ENCODE measurements around the gene KLHL29. TPM values are rescaled to one million over a fixed set of nuclear protein-coding genes. Genes with fewer than 3 reads are reported as not detected.

Gene KLHL29
- total and polyA plus RNA-seq, 10 of the 15 experiments (the other 5 are each of a cell fraction or from before 2014, with no cell fraction given) = 1.4 to 19.5 (median 6.1) TPM

DNA sequence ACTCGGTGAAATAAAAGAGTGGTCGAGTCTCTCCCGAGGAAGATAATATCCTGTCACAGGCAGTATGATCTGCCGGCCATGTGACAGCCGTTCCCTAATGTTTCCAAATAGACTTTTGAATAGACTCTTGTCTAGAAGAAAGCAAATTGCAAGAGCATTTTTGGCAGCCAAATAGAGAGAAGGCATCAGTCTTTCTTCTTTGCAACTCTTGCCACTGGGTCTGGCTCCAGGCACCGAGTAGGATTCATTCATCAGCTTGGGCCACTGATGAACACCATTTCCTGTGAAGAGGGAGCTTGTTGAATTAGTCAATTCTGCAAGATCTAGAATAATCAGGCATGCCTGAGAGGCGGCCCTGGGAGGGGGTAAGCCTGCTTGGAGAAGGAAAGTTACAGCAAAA lies 165.6 kb downstream of the KLHL29 start:
- intact Hi-C loops (cut with micrococcal nuclease; ENCODE audit: unreplicated experiment) = no loop called here
- Histone ChIP-seq H3K4me2 (ENCODE audit: control insufficient read depth, insufficient read depth) (no peak overlapping the region), H3K9me3 (replicated peaks; ENCODE audit: control insufficient read depth, insufficient read depth, low read length) (no peaks in the 10 kb centered on the region), H3K4me3 (no peak overlapping the region), H4K20me1 (ENCODE audit: control insufficient read depth, insufficient read depth) (no peaks in the 10 kb centered on the region), H3K36me3 (ENCODE audit: control insufficient read depth in 2 of 2, insufficient read depth in 2 of 2, low read length in 1 of 2) (peaks cover 0 to 5% of the 10 kb centered on the region in 2 experiments; a peak in 3 of 4 replicates), H3K4me1 (ENCODE audit: control insufficient read depth, insufficient read depth, low read length) (no peaks in the 10 kb centered on the region), H3K79me2 (ENCODE audit: control insufficient read depth, insufficient read depth, low read length) (no peaks in the 10 kb centered on the region), H2AFZ (ENCODE audit: control insufficient read depth, low read depth, low read length) (no peak overlapping the region), H3K27ac (ENCODE audit: control insufficient read depth, insufficient read depth) (no peak overlapping the region), H3K9ac (ENCODE audit: control insufficient read depth, insufficient read depth, low read length) (no peak overlapping the region), H3K27me3 (replicated peaks in 1 of 2; ENCODE audit: control insufficient read depth in 2 of 2, insufficient read depth in 2 of 2, low read length in 1 of 2) (no peaks in the 10 kb centered on the region)
- WGBS (ENCODE audit: insufficient coverage, insufficient replicate concordance, low lambda C conversion rate, missing lambda C conversion rate) = 51% methylated on average over 7 of the region's 7 CpGs
- in situ Hi-C loops (cut with MboI) = no loop called here
- DNase-seq (ENCODE audit: low read depth, low spot score) (no peak), ATAC-seq (no peak), FAIRE-seq (no peak)
- ChIA-PET SMC1A (ENCODE audit: uncharacterized antibody, unreplicated experiment) (no interaction called here), CTCF (no interaction called here), RAD21 (ENCODE audit: unreplicated experiment) (no interaction called here), POLR2A (no interaction called here)
- BruUV-seq (replicated peaks) = no TSS peak
- no peak for TF ChIP-seq DPF2 (IDR thresholded peaks at IDR 0.05)
- TF ChIP-seq, protein P1, sequence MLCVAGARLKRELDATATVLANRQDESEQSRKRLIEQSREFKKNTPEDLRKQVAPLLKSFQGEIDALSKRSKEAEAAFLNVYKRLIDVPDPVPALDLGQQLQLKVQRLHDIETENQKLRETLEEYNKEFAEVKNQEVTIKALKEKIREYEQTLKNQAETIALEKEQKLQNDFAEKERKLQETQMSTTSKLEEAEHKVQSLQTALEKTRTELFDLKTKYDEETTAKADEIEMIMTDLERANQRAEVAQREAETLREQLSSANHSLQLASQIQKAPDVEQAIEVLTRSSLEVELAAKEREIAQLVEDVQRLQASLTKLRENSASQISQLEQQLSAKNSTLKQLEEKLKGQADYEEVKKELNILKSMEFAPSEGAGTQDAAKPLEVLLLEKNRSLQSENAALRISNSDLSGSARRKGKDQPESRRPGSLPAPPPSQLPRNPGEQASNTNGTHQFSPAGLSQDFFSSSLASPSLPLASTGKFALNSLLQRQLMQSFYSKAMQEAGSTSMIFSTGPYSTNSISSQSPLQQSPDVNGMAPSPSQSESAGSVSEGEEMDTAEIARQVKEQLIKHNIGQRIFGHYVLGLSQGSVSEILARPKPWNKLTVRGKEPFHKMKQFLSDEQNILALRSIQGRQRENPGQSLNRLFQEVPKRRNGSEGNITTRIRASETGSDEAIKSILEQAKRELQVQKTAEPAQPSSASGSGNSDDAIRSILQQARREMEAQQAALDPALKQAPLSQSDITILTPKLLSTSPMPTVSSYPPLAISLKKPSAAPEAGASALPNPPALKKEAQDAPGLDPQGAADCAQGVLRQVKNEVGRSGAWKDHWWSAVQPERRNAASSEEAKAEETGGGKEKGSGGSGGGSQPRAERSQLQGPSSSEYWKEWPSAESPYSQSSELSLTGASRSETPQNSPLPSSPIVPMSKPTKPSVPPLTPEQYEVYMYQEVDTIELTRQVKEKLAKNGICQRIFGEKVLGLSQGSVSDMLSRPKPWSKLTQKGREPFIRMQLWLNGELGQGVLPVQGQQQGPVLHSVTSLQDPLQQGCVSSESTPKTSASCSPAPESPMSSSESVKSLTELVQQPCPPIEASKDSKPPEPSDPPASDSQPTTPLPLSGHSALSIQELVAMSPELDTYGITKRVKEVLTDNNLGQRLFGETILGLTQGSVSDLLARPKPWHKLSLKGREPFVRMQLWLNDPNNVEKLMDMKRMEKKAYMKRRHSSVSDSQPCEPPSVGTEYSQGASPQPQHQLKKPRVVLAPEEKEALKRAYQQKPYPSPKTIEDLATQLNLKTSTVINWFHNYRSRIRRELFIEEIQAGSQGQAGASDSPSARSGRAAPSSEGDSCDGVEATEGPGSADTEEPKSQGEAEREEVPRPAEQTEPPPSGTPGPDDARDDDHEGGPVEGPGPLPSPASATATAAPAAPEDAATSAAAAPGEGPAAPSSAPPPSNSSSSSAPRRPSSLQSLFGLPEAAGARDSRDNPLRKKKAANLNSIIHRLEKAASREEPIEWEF (IDR thresholded peaks at IDR 0.05; ENCODE audit: insufficient replicate concordance, low read depth, low read length) = no peak
- TF ChIP-seq, protein P2, sequence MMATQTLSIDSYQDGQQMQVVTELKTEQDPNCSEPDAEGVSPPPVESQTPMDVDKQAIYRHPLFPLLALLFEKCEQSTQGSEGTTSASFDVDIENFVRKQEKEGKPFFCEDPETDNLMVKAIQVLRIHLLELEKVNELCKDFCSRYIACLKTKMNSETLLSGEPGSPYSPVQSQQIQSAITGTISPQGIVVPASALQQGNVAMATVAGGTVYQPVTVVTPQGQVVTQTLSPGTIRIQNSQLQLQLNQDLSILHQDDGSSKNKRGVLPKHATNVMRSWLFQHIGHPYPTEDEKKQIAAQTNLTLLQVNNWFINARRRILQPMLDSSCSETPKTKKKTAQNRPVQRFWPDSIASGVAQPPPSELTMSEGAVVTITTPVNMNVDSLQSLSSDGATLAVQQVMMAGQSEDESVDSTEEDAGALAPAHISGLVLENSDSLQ (IDR thresholded peaks at IDR 0.05) = no peak
- no peak for TF ChIP-seq IKZF2 (IDR thresholded peaks at IDR 0.05)
- no peak for TF ChIP-seq POLR2AphosphoS2 (IDR thresholded peaks at IDR 0.05; ENCODE audit: low read depth, low read length)
- TF ChIP-seq, protein P3, sequence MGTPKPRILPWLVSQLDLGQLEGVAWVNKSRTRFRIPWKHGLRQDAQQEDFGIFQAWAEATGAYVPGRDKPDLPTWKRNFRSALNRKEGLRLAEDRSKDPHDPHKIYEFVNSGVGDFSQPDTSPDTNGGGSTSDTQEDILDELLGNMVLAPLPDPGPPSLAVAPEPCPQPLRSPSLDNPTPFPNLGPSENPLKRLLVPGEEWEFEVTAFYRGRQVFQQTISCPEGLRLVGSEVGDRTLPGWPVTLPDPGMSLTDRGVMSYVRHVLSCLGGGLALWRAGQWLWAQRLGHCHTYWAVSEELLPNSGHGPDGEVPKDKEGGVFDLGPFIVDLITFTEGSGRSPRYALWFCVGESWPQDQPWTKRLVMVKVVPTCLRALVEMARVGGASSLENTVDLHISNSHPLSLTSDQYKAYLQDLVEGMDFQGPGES (IDR thresholded peaks at IDR 0.05) = no peak
- TF ChIP-seq POU2F2 (IDR thresholded peaks at IDR 0.05; ENCODE audit: borderline replicate concordance, low read depth, low read length) = no peak
- TF ChIP-seq SMAD1 (IDR thresholded peaks at IDR 0.05; ENCODE audit: low read depth, partially characterized antibody) = no peak
- no peak for TF ChIP-seq SIX5 (IDR thresholded peaks at IDR 0.05; ENCODE audit: low read depth, low read length, severe bottlenecking)
- TF ChIP-seq ASH2L (IDR thresholded peaks at IDR 0.05; ENCODE audit: borderline replicate concordance, low read depth) = no peak
- no peak for TF ChIP-seq NBN (IDR thresholded peaks at IDR 0.05)
- no peak for TF ChIP-seq MXI1 (IDR thresholded peaks at IDR 0.05; ENCODE audit: low read depth, low read length)
- no peak for TF ChIP-seq TCF3 (IDR thresholded peaks at IDR 0.05; ENCODE audit: borderline replicate concordance, insufficient read depth, low read depth, low read length)
- no peak for TF ChIP-seq PAX8 (IDR thresholded peaks at IDR 0.05)
